ENCODE measurements around the gene GTF2A2.

GRCh38 chr15:59674361-59674877 is 17.1 kb upstream of the GTF2A2 start:
- TF ChIP-seq CTCF (conservative IDR thresholded peaks at IDR 0.05; ENCODE audit: low read depth, low read length) (no peak), EZH2 (IDR thresholded peaks at IDR 0.05; ENCODE audit: borderline replicate concordance, low read depth, low read length, poor library complexity, severe bottlenecking) (no peak)
